ENCODE measurements around the gene TNFRSF1B.

- TF ChIP-seq EZH2 (IDR thresholded peaks at IDR 0.05; ENCODE audit: low read length) (no peak), CTCF (optimal IDR thresholded peaks at IDR 0.05 in 1 of 3, IDR thresholded peaks at IDR 0.05 in 1 of 3, conservative IDR thresholded peaks at IDR 0.05 in 1 of 3; ENCODE audit: extremely low read depth in 1 of 3, insufficient read depth in 2 of 3, low read length in 3 of 3) (no peak)
These were observed 6.9 kb downstream of the TNFRSF1B start for GRCh38 chr1:12173631-12174121.

Measured in keratinocyte (primary cell).